GM08714 (cell line): ENCODE measurements around the gene WWC2.

ENCODE experiments used
- H3K4me3 ChIP-seq: fragments of 200-500 bp; sonication (Bioruptor generic); 2 replicates; pipeline ENCODE4 v1.5.1; 2014; ENCODE audit warnings: mild to moderate bottlenecking, low read length, inconsistent platforms
- ZNF274 ChIP-seq: IDR thresholded peaks from 2 replicates; pipeline ENCODE4 v1.6.1; 2012; ENCODE audit warnings: mild to moderate bottlenecking, low read depth, low read length

The WWC2 gene

DNA sequence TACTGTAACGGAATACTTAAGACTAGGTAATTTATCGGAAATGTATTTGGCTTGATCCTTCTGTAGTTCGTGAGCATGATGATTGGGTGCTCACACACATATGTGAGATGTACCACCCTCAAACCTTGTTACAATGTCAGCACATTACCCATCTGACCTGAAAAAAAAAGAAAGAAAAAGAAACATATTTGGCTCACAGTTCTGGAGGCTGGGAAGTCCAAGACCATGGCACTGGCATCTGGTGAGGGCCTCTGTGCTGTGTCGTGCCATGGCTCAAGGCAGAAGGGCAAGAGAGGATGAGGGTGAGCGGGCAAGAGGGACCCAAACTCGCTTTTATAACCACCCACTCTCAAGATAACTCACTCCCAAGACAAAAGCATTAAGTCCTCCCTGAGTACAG is 230.2 kb downstream of the WWC2 start:
- TF ChIP-seq ZNF274 = no peak
- H3K4me3 ChIP-seq = no peak overlapping the region

DNA sequence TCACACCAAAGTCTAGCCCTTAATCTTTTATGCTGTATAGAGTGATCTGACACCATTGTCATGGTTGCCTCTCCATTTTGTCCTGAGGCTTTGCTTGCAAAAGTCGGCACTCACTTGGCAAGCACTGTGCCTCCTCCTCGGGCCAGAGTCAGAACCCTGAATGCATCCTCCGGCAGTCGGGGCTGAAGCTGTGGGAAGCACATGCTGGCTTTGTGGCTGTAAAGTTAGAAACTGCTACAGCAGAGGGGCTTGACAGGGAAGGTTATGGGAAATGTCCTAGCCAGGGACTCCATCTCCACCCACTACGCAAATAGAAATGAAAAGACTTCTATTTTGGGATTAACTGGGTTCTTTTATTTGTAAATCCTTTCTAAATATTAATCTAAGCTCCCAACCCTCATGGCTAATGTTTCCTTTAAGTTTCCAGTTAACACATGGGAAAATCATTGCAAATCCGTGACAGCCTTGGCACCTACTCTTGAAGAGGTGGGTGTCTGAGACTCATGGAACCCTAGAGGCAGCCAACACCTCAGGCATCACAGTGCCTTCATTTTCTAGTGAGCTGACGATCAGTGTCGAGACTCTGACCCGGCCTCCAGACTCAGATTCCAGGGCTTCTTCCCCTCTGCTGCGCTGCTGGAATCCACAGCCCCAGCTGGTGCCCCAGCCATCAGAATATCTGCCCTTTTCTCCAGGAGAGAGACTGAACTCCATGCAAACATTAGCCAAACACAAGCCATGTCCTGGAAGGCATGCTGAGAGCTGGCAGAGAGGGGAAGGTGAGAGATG is 231.1 kb downstream of the WWC2 start:
- H3K4me3 ChIP-seq = no peak overlapping the region
- TF ChIP-seq ZNF274 = no peak

GRCh38 chr4:183330841-183331240 is 231.8 kb downstream of the WWC2 start:
- no peak for TF ChIP-seq ZNF274
- no peak overlapping the region for H3K4me3 ChIP-seq

- TF ChIP-seq ZNF274 = no peak
- no peak overlapping the region for H3K4me3 ChIP-seq
Observed at GRCh38 chr4:183332447-183332846, 233.4 kb downstream of the WWC2 start.

- no peak for TF ChIP-seq ZNF274
- no peak overlapping the region for H3K4me3 ChIP-seq
Observed at GRCh38 chr4:183333202-183333601, 234.1 kb downstream of the WWC2 start.

DNA sequence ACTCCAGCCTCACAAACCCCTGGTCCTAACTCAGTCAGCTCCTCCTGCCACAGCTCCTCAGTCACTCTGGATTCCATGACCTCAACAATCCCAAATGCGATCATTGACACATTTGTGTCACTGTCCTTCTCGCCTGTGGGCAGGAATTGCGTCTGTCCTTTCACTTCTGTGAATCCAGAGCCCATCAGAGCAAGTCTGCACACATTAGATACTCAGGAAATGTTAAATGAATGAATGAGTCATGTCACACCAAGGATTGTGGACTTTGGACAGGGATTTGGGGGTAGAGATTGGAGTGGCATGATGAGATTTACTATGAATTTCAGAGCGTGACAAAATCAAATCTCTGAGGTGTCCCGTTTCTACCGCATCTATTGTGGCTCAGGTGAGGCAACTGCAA is 234.9 kb downstream of the WWC2 start:
- TF ChIP-seq ZNF274 = no peak
- no peak overlapping the region for H3K4me3 ChIP-seq

GRCh38 chr4:183335369-183335940 is 236.4 kb downstream of the WWC2 start:
- no peak overlapping the region for H3K4me3 ChIP-seq
- TF ChIP-seq ZNF274 = no peak

- no peak for TF ChIP-seq ZNF274
Observed at GRCh38 chr4:183337349-183337748, 238.3 kb downstream of the WWC2 start.

GRCh38 chr4:183337833-183338232 is 238.8 kb downstream of the WWC2 start:
- no peak for TF ChIP-seq ZNF274

More at GRCh38 chr4:183337349-183337748, 238.3 kb downstream of the WWC2 start:
- H3K4me3 ChIP-seq = no peak overlapping the region

DNA sequence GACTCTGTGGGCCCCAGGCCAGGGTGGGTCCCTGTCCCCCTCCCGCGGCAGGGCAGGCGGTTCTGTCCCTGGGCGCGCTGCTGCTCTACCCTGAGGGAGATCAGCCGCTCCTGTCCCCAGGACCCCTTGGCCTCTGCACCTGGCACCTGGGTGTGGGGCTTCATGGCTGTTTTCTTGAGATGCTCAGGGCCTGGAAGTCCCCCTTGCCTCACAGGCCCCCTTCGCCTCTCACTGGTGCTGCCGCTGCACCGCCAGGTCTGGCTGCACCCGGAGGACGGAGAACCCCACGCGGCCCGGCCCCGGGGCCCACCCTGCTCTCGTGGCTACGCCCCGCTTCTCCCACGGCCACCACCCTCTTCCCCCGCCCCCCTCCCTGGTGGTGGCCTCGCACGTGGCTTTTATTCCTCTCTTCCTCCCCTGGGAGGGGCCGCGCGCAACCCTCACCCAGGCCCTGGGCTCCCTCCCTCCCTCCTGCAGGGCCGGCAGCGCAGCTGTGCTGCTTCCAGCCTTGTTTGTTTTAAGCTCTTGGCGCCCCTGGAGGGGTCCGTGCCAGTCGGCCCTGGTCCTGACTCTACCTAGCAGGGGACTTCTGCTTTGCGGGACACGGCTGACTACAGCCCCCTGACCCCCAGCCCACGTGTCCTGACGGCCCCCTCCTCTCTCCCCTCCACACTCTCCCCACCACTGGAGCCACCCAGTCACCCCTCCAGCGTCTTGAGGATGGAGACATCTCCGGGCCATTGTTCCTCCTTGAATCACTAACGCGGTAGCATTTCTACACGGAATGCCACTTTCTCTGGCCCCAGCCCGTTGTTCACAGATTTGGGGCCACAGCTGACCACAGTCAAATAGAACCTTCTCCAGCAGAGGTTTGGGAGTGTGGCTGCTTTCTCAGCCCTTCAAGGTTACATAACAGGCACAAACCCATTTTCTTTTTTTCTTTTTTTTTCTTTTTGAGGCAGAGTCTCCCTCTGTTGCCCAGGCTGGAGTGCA is 243.8 kb downstream of the WWC2 start:
- no peak overlapping the region for H3K4me3 ChIP-seq
- no peak for TF ChIP-seq ZNF274

More at GRCh38 chr4:183337833-183338232, 238.8 kb downstream of the WWC2 start:
- no peak overlapping the region for H3K4me3 ChIP-seq

GRCh38 chr4:183343730-183344129 is 244.7 kb downstream of the WWC2 start:
- H3K4me3 ChIP-seq = no peak overlapping the region
- TF ChIP-seq ZNF274 = no peak

- H3K4me3 ChIP-seq = no peak overlapping the region
- no peak for TF ChIP-seq ZNF274
Observed at GRCh38 chr4:183344523-183345255, 245.6 kb downstream of the WWC2 start.

- H3K4me3 ChIP-seq = no peak overlapping the region
- no peak for TF ChIP-seq ZNF274
Observed at GRCh38 chr4:183345261-183345660, 246.2 kb downstream of the WWC2 start.

DNA sequence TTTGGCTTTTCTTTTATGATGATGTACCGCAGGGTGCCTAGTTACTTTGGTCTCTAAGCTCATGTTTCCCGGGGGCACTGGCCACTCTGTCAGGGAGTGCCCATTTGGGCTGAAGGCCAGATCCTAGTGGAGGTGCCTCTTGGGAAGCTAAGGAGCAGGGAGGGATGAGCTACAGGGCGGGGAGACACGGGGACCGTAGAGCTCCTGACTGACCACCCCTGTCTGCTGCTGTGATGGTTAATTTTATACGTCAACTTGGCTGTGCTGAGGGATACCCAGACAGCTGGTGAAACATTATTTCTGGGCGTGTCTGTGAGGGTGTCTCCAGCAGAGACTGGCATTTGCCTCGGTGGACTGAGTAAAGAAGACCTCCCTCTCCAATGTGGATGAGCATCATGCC is 248.1 kb downstream of the WWC2 start:
- no peak overlapping the region for H3K4me3 ChIP-seq
- TF ChIP-seq ZNF274 = no peak
